ENCODE results near the gene DOK4.

The DOK4 gene

GRCh38 chr16:57518520-57518919 lies 32.2 kb upstream of the DOK4 start:
- Histone ChIP-seq H3K27ac (ENCODE audit: low read depth, low read length) (no peak overlapping the region), H4K20me1 (ENCODE audit: control insufficient read depth, insufficient read depth, low read depth, low read length) (no peaks in the 10 kb centered on the region), H3K9me2 (replicated peaks; ENCODE audit: control insufficient read depth, low read length) (no peaks in the 10 kb centered on the region), H3K79me2 (ENCODE audit: control insufficient read depth, low read length) (no peaks in the 10 kb centered on the region), H3K4me3 (ENCODE audit: low read length) (no peak overlapping the region), H3K36me3 (ENCODE audit: control insufficient read depth, low read length) (peaks cover 4% of the 10 kb centered on the region), H3K4me1 (ENCODE audit: control insufficient read depth, low read length) (peaks cover 21% of the 10 kb centered on the region), H3K27me3 (ENCODE audit: control insufficient read depth, low read length) (no peaks in the 10 kb centered on the region), H3K4me2 (ENCODE audit: low read length) (no peak overlapping the region), H3K9me3 (ENCODE audit: control insufficient read depth, insufficient read depth, low read length) (no peaks in the 10 kb centered on the region), H3F3A (ENCODE audit: control insufficient read depth, insufficient read depth) (peaks cover 11% of the 10 kb centered on the region)
- TF ChIP-seq EZH2phosphoT487 (IDR thresholded peaks at IDR 0.05; ENCODE audit: borderline replicate concordance, low read length) (no peak), CTCF (IDR thresholded peaks at IDR 0.05; ENCODE audit: low read depth, low read length, poor library complexity, severe bottlenecking) (no peak)

GRCh38 chr16:57517397-57518367 lies 31.4 kb upstream of the DOK4 start:
- 0 out of 2 replicates have a peak, but pooled peaks cover 6% of the 10 kb centered on the region for H3F3A ChIP-seq (ENCODE audit: control insufficient read depth, insufficient read depth)
- no peak overlapping the region for H3K4me3 ChIP-seq (ENCODE audit: low read length)
- no peaks in the 10 kb centered on the region for H3K9me3 ChIP-seq (ENCODE audit: control insufficient read depth, insufficient read depth, low read length)
- H3K4me2 ChIP-seq (ENCODE audit: low read length), result no peak overlapping the region
- H3K79me2 ChIP-seq (ENCODE audit: control insufficient read depth, low read length), result no peaks in the 10 kb centered on the region
- no peak overlapping the region for H3K27ac ChIP-seq (ENCODE audit: low read depth, low read length)
- peaks cover 12% of the 10 kb centered on the region for H3K4me1 ChIP-seq (ENCODE audit: control insufficient read depth, low read length)
- no peak for TF ChIP-seq CTCF (IDR thresholded peaks at IDR 0.05; ENCODE audit: low read depth, low read length, poor library complexity, severe bottlenecking)
- no peak for TF ChIP-seq EZH2phosphoT487 (IDR thresholded peaks at IDR 0.05; ENCODE audit: borderline replicate concordance, low read length)
- no peaks in the 10 kb centered on the region for H3K27me3 ChIP-seq (ENCODE audit: control insufficient read depth, low read length)
- peaks cover 4% of the 10 kb centered on the region for H3K36me3 ChIP-seq (ENCODE audit: control insufficient read depth, low read length)
- H3K9me2 ChIP-seq (replicated peaks; ENCODE audit: control insufficient read depth, low read length), result no peaks in the 10 kb centered on the region
- H4K20me1 ChIP-seq (ENCODE audit: control insufficient read depth, insufficient read depth, low read depth, low read length), result no peaks in the 10 kb centered on the region

- Histone ChIP-seq H3K4me2 (ENCODE audit: low read length) (no peak overlapping the region), H3K27me3 (ENCODE audit: control insufficient read depth, low read length) (no peaks in the 10 kb centered on the region), H3K9me3 (ENCODE audit: control insufficient read depth, insufficient read depth, low read length) (no peaks in the 10 kb centered on the region), H3K9me2 (replicated peaks; ENCODE audit: control insufficient read depth, low read length) (no peaks in the 10 kb centered on the region), H3K4me3 (ENCODE audit: low read length) (no peak overlapping the region), H3K79me2 (ENCODE audit: control insufficient read depth, low read length) (no peaks in the 10 kb centered on the region), H3K4me1 (ENCODE audit: control insufficient read depth, low read length) (peaks cover 3% of the 10 kb centered on the region), H3K36me3 (ENCODE audit: control insufficient read depth, low read length) (no peaks in the 10 kb centered on the region; the same call in 1 of the 2 replicates), H4K20me1 (ENCODE audit: control insufficient read depth, insufficient read depth, low read depth, low read length) (no peaks in the 10 kb centered on the region), H3F3A (ENCODE audit: control insufficient read depth, insufficient read depth) (no peaks in the 10 kb centered on the region), H3K27ac (ENCODE audit: low read depth, low read length) (no peak overlapping the region)
- TF ChIP-seq CTCF (IDR thresholded peaks at IDR 0.05; ENCODE audit: low read depth, low read length, poor library complexity, severe bottlenecking) (no peak), EZH2phosphoT487 (IDR thresholded peaks at IDR 0.05; ENCODE audit: borderline replicate concordance, low read length) (no peak)
Measured at GRCh38 chr16:57516773-57517172, 30.5 kb upstream of the DOK4 start.

Measured in DOHH2 (cell line).